CD4-positive, alpha-beta T cell treated with Interleukin-6 for 4 hours (primary cell): Measurements from ENCODE around the gene OR2T3.
"Not testable (repeated sequence)": the region's sequence is repeated elsewhere in the genome, so short reads cannot be mapped to it uniquely, and the experiment has no call there.

Source experiments
- DNase-seq: peaks from one replicate; pipeline ENCODE4 v3.0.0-alpha.2; 2020; ENCODE audit warnings: mixed read lengths

Gene OR2T3

GRCh38 chr1:248473051-248473450 lies at the start of gene OR2T3:
TSS of gene OR2T3 (plus strand) at chr1:248473351. CDS start at chr1:248473351, 0 bp downstream.
- not testable (repeated sequence) for DNase-seq

GRCh38 chr1:248427526-248428191 lies 45.5 kb upstream of the OR2T3 start:
- not testable (repeated sequence) for DNase-seq

GRCh38 chr1:248428192-248428533 lies 45.0 kb upstream of the OR2T3 start:
- DNase-seq = not testable (repeated sequence)

- not testable (repeated sequence) for DNase-seq
Measured at GRCh38 chr1:248431683-248432082, 41.5 kb upstream of the OR2T3 start.

GRCh38 chr1:248432201-248432600 lies 41.0 kb upstream of the OR2T3 start:
- not testable (repeated sequence) for DNase-seq

GRCh38 chr1:248433811-248434415 lies 39.2 kb upstream of the OR2T3 start:
- DNase-seq = not testable (repeated sequence)

GRCh38 chr1:248434913-248435312 lies 38.2 kb upstream of the OR2T3 start:
- DNase-seq = not testable (repeated sequence)

- not testable (repeated sequence) for DNase-seq
Measured at GRCh38 chr1:248436303-248436702, 36.8 kb upstream of the OR2T3 start.

- DNase-seq = not testable (repeated sequence)
Measured at GRCh38 chr1:248438668-248439067, 34.5 kb upstream of the OR2T3 start.

GRCh38 chr1:248439283-248439682 lies 33.9 kb upstream of the OR2T3 start:
- DNase-seq = not testable (repeated sequence)

- not testable (repeated sequence) for DNase-seq
Measured at GRCh38 chr1:248442500-248443277, 30.5 kb upstream of the OR2T3 start.

- DNase-seq = not testable (repeated sequence)
Measured at GRCh38 chr1:248444603-248445002, 28.5 kb upstream of the OR2T3 start.

GRCh38 chr1:248445399-248445798 lies 27.8 kb upstream of the OR2T3 start, which contains the start of gene OR2T2:
TSS of gene OR2T2 (plus strand) at chr1:248445637. CDS start at chr1:248452798, 7,161 bp downstream.
- DNase-seq = not testable (repeated sequence)

- not testable (repeated sequence) for DNase-seq
Measured at GRCh38 chr1:248448409-248449074, 24.6 kb upstream of the OR2T3 start.

- not testable (repeated sequence) for DNase-seq
Measured at GRCh38 chr1:248449821-248450465, 23.2 kb upstream of the OR2T3 start.

- DNase-seq = not testable (repeated sequence)
Measured at GRCh38 chr1:248450466-248451145, 22.5 kb upstream of the OR2T3 start.

- DNase-seq = not testable (repeated sequence)
Measured at GRCh38 chr1:248453619-248454018, 19.5 kb upstream of the OR2T3 start.

GRCh38 chr1:248455045-248455444 lies 18.1 kb upstream of the OR2T3 start:
- DNase-seq = not testable (repeated sequence)

- DNase-seq = not testable (repeated sequence)
Measured at GRCh38 chr1:248456635-248457034, 16.5 kb upstream of the OR2T3 start.

GRCh38 chr1:248459117-248459516 lies 14.0 kb upstream of the OR2T3 start:
- DNase-seq = not testable (repeated sequence)

- DNase-seq = no peak
Measured at GRCh38 chr1:248471154-248471553, 2.0 kb upstream of the OR2T3 start.

- not testable (repeated sequence) for DNase-seq
Measured at GRCh38 chr1:248472111-248472510, 1.0 kb upstream of the OR2T3 start.
